Peyer's patch (tissue), 4 donors: ENCODE data around the gene PPP1R14C. TPM values are rescaled to one million over a fixed set of nuclear protein-coding genes. Genes with fewer than 3 reads are reported as not detected.
A peak's percentile ranks its signal among the peaks of the same experiment; 100 is the strongest.

Experiments used
- DNase-seq, 3 donors: peaks; one replicate each; pipeline ENCODE4 v3.0.0-alpha.2; 2017 to 2019
- H3K27ac ChIP-seq, 4 donors: fragments of 200-600 bp; sonication (generic); one replicate each; pipeline ENCODE4 v1.5.1; 2016 to 2019
- H3K27me3 ChIP-seq, 2 donors: fragments of 200-600 bp; sonication (generic); one replicate each; pipeline ENCODE4 v1.5.1; 2019
- H3K36me3 ChIP-seq, 3 donors: fragments of 200-600 bp; sonication (generic); one replicate each; pipeline ENCODE4 v1.5.1; 2016 to 2019
- H3K4me1 ChIP-seq, 4 donors: fragments of 200-600 bp; sonication (generic); one replicate each; pipeline ENCODE4 v1.5.1; 2016 to 2019
- H3K4me3 ChIP-seq, 4 donors: fragments of 200-600 bp; sonication (generic); 1 replicate in 3 of 4; 2 replicates in 1 of 4; pipeline ENCODE4 v1.5.1; 2016 to 2019; ENCODE audit warnings: mild to moderate bottlenecking in 1 of 4
- H3K9me3 ChIP-seq, 4 donors: fragments of 200-600 bp; sonication (generic); one replicate each; pipeline ENCODE4 v1.5.1; 2016 to 2019; ENCODE audit warnings: mild to moderate bottlenecking in 1 of 4
- POLR2A ChIP-seq, 2 donors: fragments of 450-650 bp; IDR thresholded peaks; one replicate each; pipeline ENCODE4 v1.5.1; 2017; ENCODE audit warnings: antibody characterized with exemption in 2 of 2, mild to moderate bottlenecking in 2 of 2, moderate library complexity in 2 of 2
- total RNA-seq, 4 donors: library from RNA; depleted of rRNA; stranded (reverse); fragments of >200 nt; gene quantifications; one replicate each; pipeline ENCODE4 v1.1.0, GENCODE V29; 2016
- TF ChIP-seq, protein P1 (sequence below), 6 experiments: fragments of 450-650 bp in 4 of 6; fragments of 200-600 bp in 2 of 6; sonication (generic) in 1 of 6; IDR thresholded peaks; one replicate each; pipeline ENCODE4 v1.5.1; 2017 to 2019; ENCODE audit warnings: antibody characterized with exemption in 6 of 6, mild to moderate bottlenecking in 3 of 6, moderate library complexity in 1 of 6

Gene PPP1R14C
- total RNA-seq, 4 donors from 2014 or later: 4.4 to 21.2 (median 10.2) TPM

DNA sequence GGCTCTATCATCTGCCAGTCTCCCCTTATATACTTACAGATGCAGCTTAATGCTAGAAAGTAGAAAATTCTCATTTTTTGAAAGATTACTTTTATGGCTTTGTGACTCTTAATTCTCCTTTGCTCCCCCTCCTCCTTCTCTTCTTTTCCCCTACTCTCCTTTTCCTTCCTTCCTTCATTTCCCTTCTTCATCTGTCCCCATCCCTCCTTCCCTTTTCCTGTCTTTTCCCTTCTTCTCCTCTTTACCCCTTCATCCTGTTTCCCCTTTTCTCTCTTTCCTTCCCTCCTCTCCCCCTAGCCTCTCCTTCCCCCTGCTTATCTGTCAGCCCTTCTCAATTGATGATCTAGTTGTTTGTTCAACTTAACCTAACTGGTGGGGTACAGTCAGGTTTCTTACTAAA lies 71.5 kb downstream of the PPP1R14C start:
- no peaks in the 10 kb centered on the region for H3K9me3 ChIP-seq
- DNase-seq: no peak
- H3K36me3 ChIP-seq: no peaks in the 10 kb centered on the region
- no peaks in the 10 kb centered on the region for H3K27me3 ChIP-seq
- no peaks in the 10 kb centered on the region for H3K4me1 ChIP-seq
- no peak overlapping the region for H3K4me3 ChIP-seq
- TF ChIP-seq, protein P1, sequence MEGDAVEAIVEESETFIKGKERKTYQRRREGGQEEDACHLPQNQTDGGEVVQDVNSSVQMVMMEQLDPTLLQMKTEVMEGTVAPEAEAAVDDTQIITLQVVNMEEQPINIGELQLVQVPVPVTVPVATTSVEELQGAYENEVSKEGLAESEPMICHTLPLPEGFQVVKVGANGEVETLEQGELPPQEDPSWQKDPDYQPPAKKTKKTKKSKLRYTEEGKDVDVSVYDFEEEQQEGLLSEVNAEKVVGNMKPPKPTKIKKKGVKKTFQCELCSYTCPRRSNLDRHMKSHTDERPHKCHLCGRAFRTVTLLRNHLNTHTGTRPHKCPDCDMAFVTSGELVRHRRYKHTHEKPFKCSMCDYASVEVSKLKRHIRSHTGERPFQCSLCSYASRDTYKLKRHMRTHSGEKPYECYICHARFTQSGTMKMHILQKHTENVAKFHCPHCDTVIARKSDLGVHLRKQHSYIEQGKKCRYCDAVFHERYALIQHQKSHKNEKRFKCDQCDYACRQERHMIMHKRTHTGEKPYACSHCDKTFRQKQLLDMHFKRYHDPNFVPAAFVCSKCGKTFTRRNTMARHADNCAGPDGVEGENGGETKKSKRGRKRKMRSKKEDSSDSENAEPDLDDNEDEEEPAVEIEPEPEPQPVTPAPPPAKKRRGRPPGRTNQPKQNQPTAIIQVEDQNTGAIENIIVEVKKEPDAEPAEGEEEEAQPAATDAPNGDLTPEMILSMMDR (IDR thresholded peaks at IDR 0.05): no peak
- TF ChIP-seq POLR2A (IDR thresholded peaks at IDR 0.05): no peak
- no peak overlapping the region for H3K27ac ChIP-seq

DNA sequence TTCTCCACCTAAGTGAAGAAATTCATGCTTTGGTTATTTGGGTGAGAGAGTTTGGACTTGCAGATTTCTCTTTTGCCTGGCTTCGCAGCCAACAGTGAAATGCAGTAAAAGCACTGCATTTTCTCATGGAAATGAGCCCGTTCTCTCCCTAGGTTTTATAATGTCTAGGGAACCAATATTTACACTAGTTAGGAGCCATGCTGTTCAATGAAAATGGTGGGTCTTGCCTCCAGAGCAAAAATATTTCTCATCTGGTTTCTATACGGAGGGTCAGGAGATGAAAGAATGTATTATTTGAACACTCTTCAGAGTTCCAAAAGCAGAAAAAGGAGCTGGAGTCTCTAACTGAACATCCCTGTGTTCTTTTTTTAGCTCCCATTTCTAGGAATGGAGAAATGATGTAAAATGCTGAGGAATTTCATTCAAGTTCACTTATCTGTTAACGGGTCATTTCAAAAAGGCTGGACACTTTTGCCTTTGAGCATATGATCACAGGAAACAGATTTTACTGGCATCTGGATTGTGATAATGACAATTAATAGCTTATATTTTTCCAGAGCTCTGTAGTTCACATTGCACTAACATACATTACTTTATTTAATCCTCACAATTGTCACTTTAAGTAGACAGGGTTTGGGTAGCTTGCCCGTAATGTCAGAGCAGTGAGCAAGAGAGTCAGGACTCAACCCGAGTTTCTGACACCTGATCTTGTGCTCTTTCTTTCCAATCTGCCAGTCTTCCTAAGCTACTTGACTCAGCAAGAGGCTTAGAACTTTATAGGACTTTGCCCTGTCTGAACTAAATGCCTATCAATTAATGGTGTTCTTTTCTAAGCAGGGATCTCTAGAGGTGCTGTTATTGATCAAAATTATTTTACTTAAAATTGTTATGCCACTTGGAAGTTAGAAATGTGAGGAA lies 78.0 kb downstream of the PPP1R14C start:
- Histone ChIP-seq H3K27ac (no peak overlapping the region), H3K27me3 (no peaks in the 10 kb centered on the region), H3K9me3 (no peaks in the 10 kb centered on the region), H3K4me1 (no peaks in the 10 kb centered on the region), H3K4me3 (no peak overlapping the region), H3K36me3 (no peaks in the 10 kb centered on the region)
- no peak for TF ChIP-seq POLR2A (IDR thresholded peaks at IDR 0.05)
- TF ChIP-seq, protein P1 (IDR thresholded peaks at IDR 0.05): no peak
- no peak for DNase-seq

DNA sequence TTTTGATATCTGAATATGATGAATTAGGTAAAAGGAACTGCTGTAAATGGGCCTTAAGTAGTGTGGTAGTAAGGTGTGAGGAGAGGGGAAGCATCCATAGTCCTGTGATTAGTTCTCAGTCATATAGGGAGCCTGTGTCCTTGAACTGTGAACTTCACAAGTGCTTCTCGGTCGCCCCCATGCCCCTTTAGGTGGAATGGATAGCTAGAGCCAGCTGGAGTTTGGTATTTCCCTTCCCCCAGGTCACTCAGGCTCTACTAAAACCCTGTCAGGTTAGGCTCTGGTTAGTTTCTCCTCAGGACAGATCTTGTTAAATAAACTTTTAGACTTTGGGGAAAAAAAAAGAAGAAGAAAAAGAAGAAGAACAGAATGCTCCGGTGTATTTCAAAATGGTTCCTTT lies 82.0 kb downstream of the PPP1R14C start:
- Histone ChIP-seq H3K9me3 (no peaks in the 10 kb centered on the region), H3K4me1 (no peaks in the 10 kb centered on the region), H3K36me3 (no peaks in the 10 kb centered on the region), H3K4me3 (no peak overlapping the region), H3K27ac (no peak overlapping the region), H3K27me3 (no peaks in the 10 kb centered on the region)
- no peak for DNase-seq
- TF ChIP-seq, protein P1 (IDR thresholded peaks at IDR 0.05): no peak
- no peak for TF ChIP-seq POLR2A (IDR thresholded peaks at IDR 0.05)

DNA sequence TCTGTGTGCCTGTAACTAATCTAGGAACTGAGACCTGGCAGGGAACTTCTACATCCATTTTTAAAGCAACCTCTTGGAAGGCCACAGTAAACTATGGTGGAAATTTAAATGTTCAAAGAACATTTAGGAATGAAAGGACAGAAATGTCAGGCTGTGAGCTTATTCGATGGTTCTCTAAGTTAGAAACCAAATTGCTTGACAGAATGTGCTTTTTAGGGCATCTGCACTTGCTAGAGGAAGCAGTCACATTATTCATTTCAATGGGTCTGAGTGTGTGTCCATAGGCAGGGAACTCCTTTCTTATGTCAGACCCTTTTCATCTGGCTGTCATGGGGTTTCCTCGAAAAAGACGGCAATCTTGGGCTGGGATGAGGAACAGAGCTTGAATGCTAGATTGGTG lies 84.4 kb downstream of the PPP1R14C start:
- no peak for DNase-seq
- Histone ChIP-seq H3K9me3 (no peaks in the 10 kb centered on the region), H3K27me3 (no peaks in the 10 kb centered on the region), H3K4me3 (no peak overlapping the region), H3K27ac (no peak overlapping the region), H3K4me1 (no peaks in the 10 kb centered on the region), H3K36me3 (no peaks in the 10 kb centered on the region)
- no peak for TF ChIP-seq POLR2A (IDR thresholded peaks at IDR 0.05)
- TF ChIP-seq, protein P1 (IDR thresholded peaks at IDR 0.05): no peak

DNA sequence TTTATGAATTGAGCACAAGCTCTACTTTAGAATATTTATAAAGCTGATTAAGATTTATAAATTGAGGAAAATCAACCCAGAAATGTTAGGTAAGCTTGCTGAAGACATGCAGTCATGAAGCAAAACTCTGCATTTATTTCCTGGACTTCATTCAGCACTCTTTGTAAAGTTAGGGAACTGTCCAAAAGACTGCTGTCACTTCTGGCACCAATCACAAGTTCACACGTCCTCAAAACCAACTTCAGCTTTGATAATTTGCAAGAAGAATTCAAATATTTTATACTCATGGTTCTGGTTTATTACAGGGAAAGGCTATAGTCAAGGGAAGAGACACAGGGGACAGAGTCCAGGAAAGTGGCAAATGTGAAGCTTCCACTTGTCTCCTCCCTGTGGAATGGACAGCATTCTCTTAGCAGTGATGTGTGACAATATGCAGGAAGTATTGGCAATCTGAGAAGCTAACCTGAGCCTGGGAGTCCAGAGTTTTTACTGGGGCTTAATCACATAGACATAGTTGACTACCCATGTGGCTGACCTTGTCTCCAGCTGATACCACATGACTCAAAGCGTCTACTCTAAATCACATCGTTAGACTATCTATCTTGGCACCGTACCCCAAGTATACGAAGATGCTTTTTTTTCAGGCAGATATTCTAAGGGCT lies 85.4 kb downstream of the PPP1R14C start:
- H3K27ac ChIP-seq: no peak overlapping the region
- no peaks in the 10 kb centered on the region for H3K4me1 ChIP-seq
- DNase-seq: peak in 1 of 3 donors; percentile 52
- TF ChIP-seq, protein P1 (IDR thresholded peaks at IDR 0.05): peak in 2 of 6 experiments; percentile 21 to 42
- TF ChIP-seq POLR2A (IDR thresholded peaks at IDR 0.05): no peak
- H3K9me3 ChIP-seq: no peaks in the 10 kb centered on the region
- H3K4me3 ChIP-seq: no peak overlapping the region
- H3K36me3 ChIP-seq: no peaks in the 10 kb centered on the region
- no peaks in the 10 kb centered on the region for H3K27me3 ChIP-seq
